Measurements from ENCODE around the gene CELSR1.

The CELSR1 gene

DNA sequence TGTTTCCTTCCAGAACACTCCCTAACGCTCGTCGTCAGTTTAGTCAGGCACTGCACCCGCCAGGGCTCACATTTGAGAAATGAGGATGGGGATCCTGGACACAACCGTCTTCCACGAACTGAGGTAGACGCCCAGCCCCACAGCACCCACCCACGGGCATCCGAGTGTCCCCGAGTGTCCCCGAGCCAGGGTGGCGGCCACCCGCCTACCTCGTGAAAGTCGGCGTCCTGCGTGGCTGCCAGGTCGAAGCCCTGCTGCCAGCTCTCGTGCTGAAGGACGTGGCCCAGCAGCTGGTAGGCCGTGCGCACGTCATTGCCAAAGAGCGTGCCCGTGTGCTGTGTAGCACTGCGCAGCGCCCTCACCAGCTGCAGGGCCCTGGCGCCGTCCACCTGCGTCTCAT lies 148.3 kb downstream of the CELSR1 start:
- Histone ChIP-seq H3K4me3 (ENCODE audit: low read length) (no peak overlapping the region), H3K36me3 (ENCODE audit: control insufficient read depth, insufficient read depth, low read length, severe bottlenecking) (no peaks in the 10 kb centered on the region), H3K4me1 (ENCODE audit: control insufficient read depth, insufficient read depth, low read length) (peaks cover 7% of the 10 kb centered on the region), H3K27me3 (replicated peaks; ENCODE audit: control insufficient read depth, insufficient read depth, low read length) (peaks cover 20% of the 10 kb centered on the region), H3K9ac (ENCODE audit: low read length) (no peak overlapping the region), H3K9me3 (ENCODE audit: control insufficient read depth, low read length) (no peaks in the 10 kb centered on the region)
- DNase-seq (ENCODE audit: low read depth) = no peak

DNA sequence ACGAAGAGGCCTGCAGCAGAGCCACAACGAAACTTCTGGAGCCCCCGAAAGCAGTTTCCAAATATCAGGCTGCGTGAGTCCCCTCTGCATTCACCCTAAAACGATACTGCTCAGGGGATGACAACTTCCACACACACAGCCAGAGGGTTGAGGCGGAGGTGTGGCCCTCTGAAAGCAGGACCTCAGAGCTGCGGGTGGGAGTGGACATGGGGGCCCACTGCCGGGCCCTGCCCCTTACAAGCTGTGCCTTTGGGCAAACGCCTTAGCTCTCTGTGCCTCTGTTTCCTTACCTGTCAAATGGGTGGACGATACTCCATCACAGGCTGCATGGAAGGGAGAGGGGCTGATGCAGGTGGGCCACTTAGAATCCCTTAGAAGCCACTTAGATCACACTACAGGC lies 148.8 kb downstream of the CELSR1 start:
- Histone ChIP-seq H3K9ac (ENCODE audit: low read length) (no peak overlapping the region), H3K36me3 (ENCODE audit: control insufficient read depth, insufficient read depth, low read length, severe bottlenecking) (no peaks in the 10 kb centered on the region), H3K9me3 (ENCODE audit: control insufficient read depth, low read length) (no peaks in the 10 kb centered on the region), H3K4me1 (ENCODE audit: control insufficient read depth, insufficient read depth, low read length) (peaks cover 7% of the 10 kb centered on the region), H3K27me3 (replicated peaks; ENCODE audit: control insufficient read depth, insufficient read depth, low read length) (peaks cover 18% of the 10 kb centered on the region), H3K4me3 (ENCODE audit: low read length) (no peak overlapping the region)
- no peak for DNase-seq (ENCODE audit: low read depth)

DNA sequence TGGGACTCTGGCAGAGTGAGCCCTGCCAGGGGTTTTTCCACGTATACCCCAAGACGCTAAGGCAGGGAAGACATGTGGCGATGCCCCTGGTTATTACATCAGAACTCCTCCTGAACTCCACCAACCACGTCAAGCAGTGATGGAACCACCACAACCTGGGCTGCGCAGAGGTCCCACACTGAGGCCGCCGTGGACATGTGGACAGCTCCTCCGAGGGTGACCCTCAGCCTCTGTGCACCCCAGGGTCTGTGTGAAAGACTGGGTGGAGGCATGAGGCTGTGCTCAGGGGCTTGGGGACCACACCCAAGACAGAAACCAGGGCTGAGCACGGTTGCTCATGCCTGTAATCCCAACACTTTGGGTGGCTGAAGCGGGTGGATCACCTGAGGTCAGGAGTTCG lies 149.7 kb downstream of the CELSR1 start:
- Histone ChIP-seq H3K36me3 (ENCODE audit: control insufficient read depth, insufficient read depth, low read length, severe bottlenecking) (no peaks in the 10 kb centered on the region), H3K4me1 (ENCODE audit: control insufficient read depth, insufficient read depth, low read length) (peaks cover 7% of the 10 kb centered on the region), H3K9me3 (ENCODE audit: control insufficient read depth, low read length) (no peaks in the 10 kb centered on the region), H3K9ac (ENCODE audit: low read length) (no peak overlapping the region), H3K27me3 (replicated peaks; ENCODE audit: control insufficient read depth, insufficient read depth, low read length) (peaks cover 18% of the 10 kb centered on the region), H3K4me3 (ENCODE audit: low read length) (no peak overlapping the region)
- DNase-seq (ENCODE audit: low read depth) = no peak

DNA sequence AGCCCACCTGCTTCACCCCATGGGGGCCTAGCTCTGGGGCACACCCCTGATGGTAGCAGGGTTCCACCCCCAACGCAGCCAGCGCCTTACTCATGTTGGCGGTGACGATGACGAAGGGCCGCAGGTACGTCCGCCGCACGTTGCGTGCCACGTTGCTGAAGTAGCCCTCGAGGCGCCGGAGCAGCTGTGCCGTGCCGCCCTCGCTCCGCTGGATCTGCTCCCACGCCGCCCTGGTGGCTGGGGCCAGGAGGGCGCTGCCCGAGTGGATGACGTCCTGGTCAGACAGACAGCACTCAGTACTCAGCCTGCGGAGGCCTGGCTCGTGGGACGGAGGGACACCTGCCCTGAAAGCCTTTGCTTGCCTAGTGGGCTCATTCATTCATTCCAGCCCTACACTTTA lies 151.1 kb downstream of the CELSR1 start:
- H3K36me3 ChIP-seq (ENCODE audit: control insufficient read depth, insufficient read depth, low read length, severe bottlenecking) = no peaks in the 10 kb centered on the region
- peaks cover 17% of the 10 kb centered on the region for H3K27me3 ChIP-seq (replicated peaks; ENCODE audit: control insufficient read depth, insufficient read depth, low read length)
- H3K4me1 ChIP-seq (ENCODE audit: control insufficient read depth, insufficient read depth, low read length) = peaks cover 7% of the 10 kb centered on the region
- H3K9me3 ChIP-seq (ENCODE audit: control insufficient read depth, low read length) = no peaks in the 10 kb centered on the region
- no peak overlapping the region for H3K4me3 ChIP-seq (ENCODE audit: low read length)
- DNase-seq (ENCODE audit: low read depth) = no peak
- no peak overlapping the region for H3K9ac ChIP-seq (ENCODE audit: low read length)

DNA sequence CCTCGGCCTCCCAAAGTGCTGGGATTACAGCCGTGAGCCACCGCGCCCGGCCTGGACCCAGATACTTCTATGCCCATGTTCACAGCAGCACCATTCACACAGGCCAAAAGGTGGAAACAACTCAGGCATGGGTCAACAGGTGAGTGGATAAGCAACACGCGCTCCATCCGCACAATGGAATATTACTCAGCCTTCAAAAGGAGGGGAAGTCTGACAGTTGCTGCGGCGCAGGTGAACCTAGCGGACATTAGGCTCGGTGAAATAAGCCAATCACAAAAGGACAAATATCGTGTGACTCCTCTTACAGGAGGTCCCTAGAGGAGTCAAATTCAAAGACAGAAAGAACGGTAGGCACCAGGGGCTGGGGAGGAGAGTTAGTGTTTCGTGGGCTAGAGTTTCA lies 154.9 kb downstream of the CELSR1 start:
- DNase-seq (ENCODE audit: low read depth) = no peak
- H3K4me1 ChIP-seq (ENCODE audit: control insufficient read depth, insufficient read depth, low read length) = no peaks in the 10 kb centered on the region
- H3K9ac ChIP-seq (ENCODE audit: low read length) = no peak overlapping the region
- H3K27me3 ChIP-seq (replicated peaks; ENCODE audit: control insufficient read depth, insufficient read depth, low read length) = peaks cover 33% of the 10 kb centered on the region
- H3K36me3 ChIP-seq (ENCODE audit: control insufficient read depth, insufficient read depth, low read length, severe bottlenecking) = no peaks in the 10 kb centered on the region
- no peaks in the 10 kb centered on the region for H3K9me3 ChIP-seq (ENCODE audit: control insufficient read depth, low read length)
- H3K4me3 ChIP-seq (ENCODE audit: low read length) = no peak overlapping the region

DNA sequence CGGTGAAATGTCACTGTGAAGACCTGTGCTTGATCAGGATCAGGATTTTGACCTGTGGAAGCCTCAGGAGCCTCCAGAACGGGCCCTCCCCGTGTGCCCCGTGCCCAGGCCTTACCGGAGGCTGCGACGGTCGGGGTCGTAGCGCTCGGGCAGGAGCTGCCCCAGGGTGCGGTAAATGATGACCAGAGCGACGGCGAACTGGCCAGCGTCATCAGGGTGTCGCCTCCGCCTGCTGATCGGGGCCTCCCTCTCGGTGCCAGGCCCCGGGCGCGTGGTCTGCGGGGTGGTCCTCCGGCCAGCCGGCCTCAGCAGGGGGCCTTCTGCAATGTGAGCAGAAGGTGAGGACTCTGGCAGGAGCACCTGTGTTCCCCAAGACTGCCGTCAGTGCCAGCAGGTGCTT lies 155.7 kb downstream of the CELSR1 start:
- DNase-seq (ENCODE audit: low read depth) = no peak
- Histone ChIP-seq H3K4me1 (ENCODE audit: control insufficient read depth, insufficient read depth, low read length) (no peaks in the 10 kb centered on the region), H3K4me3 (ENCODE audit: low read length) (no peak overlapping the region), H3K9me3 (ENCODE audit: control insufficient read depth, low read length) (no peaks in the 10 kb centered on the region), H3K36me3 (ENCODE audit: control insufficient read depth, insufficient read depth, low read length, severe bottlenecking) (no peaks in the 10 kb centered on the region), H3K9ac (ENCODE audit: low read length) (no peak overlapping the region), H3K27me3 (replicated peaks; ENCODE audit: control insufficient read depth, insufficient read depth, low read length) (peaks cover 33% of the 10 kb centered on the region)

DNA sequence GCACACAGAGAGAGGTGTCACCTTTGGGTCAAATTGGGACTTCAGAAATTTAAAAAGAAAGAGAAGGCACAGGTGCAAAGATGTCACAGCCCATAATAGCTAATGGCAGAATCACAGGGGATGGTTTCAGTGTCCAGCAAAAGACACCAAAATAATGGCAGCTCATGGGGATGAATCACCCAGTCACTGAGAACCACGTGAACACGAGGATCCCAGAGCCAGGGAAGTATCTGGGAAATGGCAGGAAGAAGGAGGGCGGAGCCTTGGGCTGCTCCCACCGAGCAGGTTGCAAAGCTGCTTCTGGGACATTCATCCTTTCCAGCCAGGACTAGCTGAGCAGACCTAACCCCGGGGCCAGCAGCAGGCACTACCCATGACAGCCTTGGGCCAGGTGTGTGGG lies 156.3 kb downstream of the CELSR1 start:
- DNase-seq (ENCODE audit: low read depth) = no peak
- no peak overlapping the region for H3K9ac ChIP-seq (ENCODE audit: low read length)
- H3K36me3 ChIP-seq (ENCODE audit: control insufficient read depth, insufficient read depth, low read length, severe bottlenecking) = no peaks in the 10 kb centered on the region

DNA sequence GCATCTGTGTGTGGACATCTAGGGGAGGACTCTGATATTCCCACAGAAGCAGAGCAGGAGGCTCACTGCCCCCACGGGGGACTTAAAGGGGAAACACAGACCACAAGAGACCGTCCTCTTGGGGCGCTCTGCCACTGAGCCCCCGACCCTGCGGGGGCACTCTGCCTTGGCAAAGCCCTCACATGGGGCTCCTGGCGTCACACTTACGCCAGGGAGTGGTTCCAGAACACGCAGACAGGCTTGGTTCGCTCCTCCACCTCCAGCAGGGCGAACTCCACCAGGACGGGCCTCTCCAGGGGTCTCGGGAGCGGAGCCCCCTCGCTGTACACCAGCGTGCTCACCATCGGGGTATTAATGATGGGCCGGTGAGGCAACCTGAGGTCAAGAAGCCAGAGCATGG lies 156.8 kb downstream of the CELSR1 start:
- no peak overlapping the region for H3K9ac ChIP-seq (ENCODE audit: low read length)
- no peaks in the 10 kb centered on the region for H3K4me1 ChIP-seq (ENCODE audit: control insufficient read depth, insufficient read depth, low read length)
- H3K4me3 ChIP-seq (ENCODE audit: low read length) = no peak overlapping the region
- H3K9me3 ChIP-seq (ENCODE audit: control insufficient read depth, low read length) = peaks cover 9% of the 10 kb centered on the region
- H3K27me3 ChIP-seq (replicated peaks; ENCODE audit: control insufficient read depth, insufficient read depth, low read length) = peaks cover 28% of the 10 kb centered on the region
- no peaks in the 10 kb centered on the region for H3K36me3 ChIP-seq (ENCODE audit: control insufficient read depth, insufficient read depth, low read length, severe bottlenecking)
- no peak for DNase-seq (ENCODE audit: low read depth)

More for the DNA sequence above, 156.3 kb downstream of the CELSR1 start:
- H3K27me3 ChIP-seq (replicated peaks; ENCODE audit: control insufficient read depth, insufficient read depth, low read length) = peaks cover 29% of the 10 kb centered on the region
- no peak overlapping the region for H3K4me3 ChIP-seq (ENCODE audit: low read length)
- no peaks in the 10 kb centered on the region for H3K4me1 ChIP-seq (ENCODE audit: control insufficient read depth, insufficient read depth, low read length)
- H3K9me3 ChIP-seq (ENCODE audit: control insufficient read depth, low read length) = peaks cover 6% of the 10 kb centered on the region

DNA sequence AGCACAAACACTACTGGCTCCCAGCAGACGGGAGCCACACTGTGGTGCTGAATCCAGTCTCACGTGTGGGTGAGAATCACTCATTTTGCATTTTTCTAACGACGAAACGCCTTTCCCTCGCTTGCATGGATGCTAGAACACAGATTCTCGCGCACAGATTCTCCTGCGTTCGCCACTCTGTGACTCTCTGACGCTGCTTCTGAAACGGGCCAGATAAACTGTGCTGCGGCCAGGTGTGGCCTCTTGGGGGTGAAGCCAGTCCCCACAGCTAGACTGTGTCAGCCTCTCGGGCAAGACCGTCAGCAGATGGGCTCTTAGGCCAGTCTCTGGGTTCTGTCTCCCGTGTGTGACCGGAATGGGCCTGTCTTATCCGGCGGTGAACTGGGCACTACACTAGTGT lies 157.4 kb downstream of the CELSR1 start:
- Histone ChIP-seq H3K4me3 (ENCODE audit: low read length) (no peak overlapping the region), H3K9me3 (ENCODE audit: control insufficient read depth, low read length) (peaks cover 9% of the 10 kb centered on the region), H3K36me3 (ENCODE audit: control insufficient read depth, insufficient read depth, low read length, severe bottlenecking) (no peaks in the 10 kb centered on the region), H3K9ac (ENCODE audit: low read length) (no peak overlapping the region), H3K27me3 (replicated peaks; ENCODE audit: control insufficient read depth, insufficient read depth, low read length) (peaks cover 28% of the 10 kb centered on the region), H3K4me1 (ENCODE audit: control insufficient read depth, insufficient read depth, low read length) (no peaks in the 10 kb centered on the region)
- DNase-seq (ENCODE audit: low read depth) = no peak

DNA sequence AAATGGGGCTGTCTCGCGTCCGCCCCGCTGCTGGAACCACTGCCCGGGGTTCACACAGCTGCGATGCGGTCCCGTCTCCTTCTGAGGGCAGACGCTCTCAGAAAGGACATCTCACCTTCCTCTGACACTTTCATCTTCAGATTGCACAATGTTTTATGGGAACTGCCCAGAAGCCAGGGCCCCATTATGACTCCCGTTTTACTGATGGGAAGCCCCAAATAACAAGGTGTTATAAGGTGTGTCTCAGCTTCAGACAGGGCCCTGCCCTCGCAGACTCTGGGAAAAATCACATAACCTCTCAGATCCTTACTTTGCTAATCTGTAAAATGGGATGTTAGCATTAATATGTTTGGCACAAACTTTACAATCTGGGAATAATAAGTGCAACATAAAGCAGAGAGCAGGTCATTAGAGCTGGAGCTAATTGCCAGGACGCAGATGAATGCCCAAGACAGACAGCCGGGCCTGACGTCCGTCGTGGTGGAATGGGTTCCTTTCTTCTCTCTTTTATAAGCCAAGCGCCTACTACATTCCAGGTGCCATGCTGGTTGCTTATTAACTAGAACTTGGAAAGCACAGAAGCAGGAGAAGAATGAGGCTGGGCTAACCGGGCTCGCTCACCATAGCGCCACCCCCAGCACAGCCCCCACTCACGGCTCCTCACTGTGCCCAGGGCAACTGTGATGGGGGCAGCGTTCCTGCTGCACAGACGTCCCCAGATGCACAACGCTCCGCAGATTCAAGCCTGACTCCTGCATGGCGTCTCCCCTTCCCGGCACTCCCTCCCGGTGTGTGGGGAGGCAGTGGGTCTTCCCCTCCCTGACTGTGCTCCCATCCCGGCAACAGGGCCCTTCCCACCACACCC lies 158.1 kb downstream of the CELSR1 start:
- H3K4me1 ChIP-seq (ENCODE audit: control insufficient read depth, insufficient read depth, low read length) = no peaks in the 10 kb centered on the region
- H3K36me3 ChIP-seq (ENCODE audit: control insufficient read depth, insufficient read depth, low read length, severe bottlenecking) = no peaks in the 10 kb centered on the region
- H3K4me3 ChIP-seq (ENCODE audit: low read length) = no peak overlapping the region
- peaks cover 31% of the 10 kb centered on the region for H3K27me3 ChIP-seq (replicated peaks; ENCODE audit: control insufficient read depth, insufficient read depth, low read length)
- DNase-seq (ENCODE audit: low read depth) = no peak
- no peak overlapping the region for H3K9ac ChIP-seq (ENCODE audit: low read length)
- H3K9me3 ChIP-seq (ENCODE audit: control insufficient read depth, low read length) = peaks cover 9% of the 10 kb centered on the region

DNA sequence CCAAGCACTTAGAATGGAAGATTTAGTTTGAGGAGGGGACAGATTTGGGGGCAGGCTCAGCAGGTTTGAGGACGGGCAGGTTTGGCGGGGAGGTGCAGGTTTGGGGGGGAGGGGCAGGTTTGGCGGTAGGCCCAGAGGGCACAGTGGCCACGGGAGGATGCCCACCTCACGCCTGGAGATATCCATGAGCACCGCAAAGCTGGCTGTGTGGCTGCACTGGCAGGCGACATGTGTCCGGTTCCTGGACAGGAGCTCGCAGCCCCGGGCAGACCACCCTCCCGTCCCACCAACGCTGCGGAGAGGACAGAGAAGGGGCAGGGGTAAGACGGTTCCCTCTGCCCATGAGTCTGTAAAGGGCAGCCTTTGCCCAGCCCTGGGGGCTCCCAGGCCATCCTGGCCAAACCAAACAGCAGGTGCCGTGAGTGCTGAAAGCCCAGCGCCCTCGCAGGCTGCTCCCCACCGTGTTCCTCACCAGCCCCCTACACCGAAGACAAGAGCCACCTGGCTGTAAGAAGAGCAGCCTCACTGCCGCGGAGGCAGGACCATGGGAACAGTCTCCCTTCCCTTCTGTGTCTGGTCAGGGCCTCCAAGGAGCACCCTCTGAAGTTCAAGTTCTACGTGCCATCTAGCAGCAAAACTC lies 158.9 kb downstream of the CELSR1 start:
- no peaks in the 10 kb centered on the region for H3K36me3 ChIP-seq (ENCODE audit: control insufficient read depth, insufficient read depth, low read length, severe bottlenecking)
- no peak for DNase-seq (ENCODE audit: low read depth)
- peaks cover 31% of the 10 kb centered on the region for H3K27me3 ChIP-seq (replicated peaks; ENCODE audit: control insufficient read depth, insufficient read depth, low read length)
- H3K9me3 ChIP-seq (ENCODE audit: control insufficient read depth, low read length) = peaks cover 9% of the 10 kb centered on the region
- H3K4me1 ChIP-seq (ENCODE audit: control insufficient read depth, insufficient read depth, low read length) = no peaks in the 10 kb centered on the region
- no peak overlapping the region for H3K9ac ChIP-seq (ENCODE audit: low read length)
- no peak overlapping the region for H3K4me3 ChIP-seq (ENCODE audit: low read length)
